Transverse colon (tissue), 4 donors: Measurements from ENCODE around the gene PLGRKT.

Experiments used
- EP300 ChIP-seq: sonication (generic); formaldehyde crosslinking; IDR thresholded peaks from one replicate; pipeline ENCODE4 v1.6.1; 2017; ENCODE audit warnings: antibody characterized with exemption, low read depth
- POLR2A ChIP-seq: fragments of 450-650 bp; IDR thresholded peaks from one replicate; pipeline ENCODE4 v1.6.1; 2016; ENCODE audit warnings: antibody characterized with exemption, mild to moderate bottlenecking, moderate library complexity
- POLR2AphosphoS5 ChIP-seq, 3 donors: sonication (generic); formaldehyde crosslinking; IDR thresholded peaks; one replicate each; pipeline ENCODE4 v1.6.1; 2016; ENCODE audit warnings: antibody characterized with exemption in 3 of 3
- TF ChIP-seq, protein P1 (sequence below), 5 experiments: fragments of 200-600 bp in 3 of 5; fragments of 450-650 bp in 2 of 5; sonication (generic) in 3 of 5; IDR thresholded peaks; 1 replicate in 2 of 5; 2 replicates in 3 of 5; pipeline ENCODE4 v1.5.1; 2016 to 2017; ENCODE audit warnings: antibody characterized with exemption in 5 of 5, inconsistent platforms in 3 of 5, mild to moderate bottlenecking in 2 of 5, moderate library complexity in 1 of 5

- no peak for TF ChIP-seq POLR2AphosphoS5 (IDR thresholded peaks at IDR 0.05)
- no peak for TF ChIP-seq POLR2A
- TF ChIP-seq, protein P1, sequence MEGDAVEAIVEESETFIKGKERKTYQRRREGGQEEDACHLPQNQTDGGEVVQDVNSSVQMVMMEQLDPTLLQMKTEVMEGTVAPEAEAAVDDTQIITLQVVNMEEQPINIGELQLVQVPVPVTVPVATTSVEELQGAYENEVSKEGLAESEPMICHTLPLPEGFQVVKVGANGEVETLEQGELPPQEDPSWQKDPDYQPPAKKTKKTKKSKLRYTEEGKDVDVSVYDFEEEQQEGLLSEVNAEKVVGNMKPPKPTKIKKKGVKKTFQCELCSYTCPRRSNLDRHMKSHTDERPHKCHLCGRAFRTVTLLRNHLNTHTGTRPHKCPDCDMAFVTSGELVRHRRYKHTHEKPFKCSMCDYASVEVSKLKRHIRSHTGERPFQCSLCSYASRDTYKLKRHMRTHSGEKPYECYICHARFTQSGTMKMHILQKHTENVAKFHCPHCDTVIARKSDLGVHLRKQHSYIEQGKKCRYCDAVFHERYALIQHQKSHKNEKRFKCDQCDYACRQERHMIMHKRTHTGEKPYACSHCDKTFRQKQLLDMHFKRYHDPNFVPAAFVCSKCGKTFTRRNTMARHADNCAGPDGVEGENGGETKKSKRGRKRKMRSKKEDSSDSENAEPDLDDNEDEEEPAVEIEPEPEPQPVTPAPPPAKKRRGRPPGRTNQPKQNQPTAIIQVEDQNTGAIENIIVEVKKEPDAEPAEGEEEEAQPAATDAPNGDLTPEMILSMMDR (IDR thresholded peaks at IDR 0.05): no peak
- no peak for TF ChIP-seq EP300
Observed at GRCh38 chr9:5382479-5382878, 55.2 kb downstream of the PLGRKT start.
